SK-N-SH (cell line): ENCODE measurements around the gene OR6B1. TPM values are rescaled to one million over a fixed set of nuclear protein-coding genes. Genes with fewer than 3 reads are reported as not detected.

Experiments
- CTCF ChIA-PET: fragments of 300-600, 350-600 bp; formaldehyde crosslinking; extraction: SDS; loops from one replicate; lab custom pipeline; 2021; lab: Yijun Ruan, JAX
- POLR2A ChIA-PET: fragments of 350-600 bp; sonication (Branson Sonifier 250); formaldehyde crosslinking; extraction: SDS; loops from one replicate; lab custom pipeline; 2020; ENCODE audit warnings: antibody characterized with exemption, inconsistent platforms; lab: Yijun Ruan, JAX
- DNase-seq: peaks from one replicate; pipeline ENCODE4 v3.0.0; 2012
- H2AFZ ChIP-seq: fragments of 200-600 bp; sonication (generic); 2 replicates; pipeline ENCODE4 v1.8.1; 2016; ENCODE audit warnings: antibody characterized with exemption, mild to moderate bottlenecking, low read depth
- H3F3A ChIP-seq: fragments of 200-600 bp; sonication (generic); replicated peaks from 2 replicates; pipeline ENCODE3; 2016; ENCODE audit warnings: antibody characterized with exemption, mild to moderate bottlenecking; ENCODE audit not compliant: insufficient read depth
- H3K27ac ChIP-seq, 2 experiments: fragments of 200-500 bp in 1 of 2; fragments of 200-600 bp in 1 of 2; sonication (Bioruptor generic) in 1 of 2; sonication (generic), shearing (Covaris generic) in 1 of 2; 2 replicates each; pipeline versions ENCODE4 v1.5.1 to v1.6.1; 2014 to 2016; ENCODE audit warnings: low read depth in 2 of 2, inconsistent platforms in 1 of 2, low read length in 1 of 2, mild to moderate bottlenecking in 1 of 2, mixed read lengths in 1 of 2
- H3K27me3 ChIP-seq: fragments of 200-600 bp; sonication (generic), shearing (Covaris generic); 2 replicates; pipeline ENCODE4 v1.6.1; 2016; ENCODE audit warnings: mixed run types; ENCODE audit not compliant: insufficient read depth
- H3K36me3 ChIP-seq, 2 experiments: fragments of 200-500 bp in 1 of 2; fragments of 200-600 bp in 1 of 2; sonication (Bioruptor generic) in 1 of 2; sonication (generic) in 1 of 2; replicated peaks in 1 of 2; 2 replicates each; pipeline versions ENCODE3 to v1.5.1; 2014 to 2016; ENCODE audit warnings: low read length in 1 of 2, mild to moderate bottlenecking in 1 of 2; ENCODE audit not compliant: insufficient read depth in 2 of 2, control insufficient read depth in 1 of 2
- H3K4me1 ChIP-seq, 2 experiments: fragments of 200-500 bp in 1 of 2; fragments of 200-600 bp in 1 of 2; sonication (Bioruptor generic) in 1 of 2; sonication (generic), shearing (Covaris generic) in 1 of 2; 2 replicates each; pipeline versions ENCODE4 v1.5.1 to v1.6.1; 2014 to 2016; ENCODE audit warnings: low read depth in 1 of 2, low read length in 1 of 2, mixed run types in 1 of 2; ENCODE audit not compliant: insufficient read depth in 2 of 2, control insufficient read depth in 1 of 2
- H3K4me2 ChIP-seq: fragments of 200-600 bp; sonication (generic), shearing (Covaris generic); 2 replicates; pipeline ENCODE4 v1.6.1; 2017; ENCODE audit warnings: mixed run types
- H3K4me3 ChIP-seq, 2 experiments: fragments of 200-500 bp in 1 of 2; fragments of 200-600 bp in 1 of 2; sonication (Bioruptor generic) in 1 of 2; sonication (generic), shearing (Covaris generic) in 1 of 2; 2 replicates each; pipeline versions ENCODE4 v1.5.1 to v1.8.1; 2014 to 2016; ENCODE audit warnings: low read depth in 2 of 2, inconsistent platforms in 1 of 2, low read length in 1 of 2, mild to moderate bottlenecking in 1 of 2, mixed read lengths in 1 of 2, moderate library complexity in 1 of 2
- H3K79me2 ChIP-seq: fragments of 200-600 bp; sonication (generic); 2 replicates; pipeline ENCODE4 v1.8.1; 2017; ENCODE audit warnings: mild to moderate bottlenecking; ENCODE audit not compliant: insufficient read depth
- H3K9ac ChIP-seq: fragments of 200-600 bp; sonication (generic); 2 replicates; pipeline ENCODE4 v1.6.1; 2017; ENCODE audit warnings: mixed run types
- H3K9me2 ChIP-seq: fragments of 200-600 bp; sonication (generic); 2 replicates; pipeline ENCODE4 v1.6.1; 2017; ENCODE audit warnings: mixed run types
- H3K9me3 ChIP-seq: fragments of 200-600 bp; sonication (generic); 2 replicates; pipeline ENCODE4 v1.6.1; 2017; ENCODE audit warnings: mixed run types, mild to moderate bottlenecking, moderate library complexity
- H4K20me1 ChIP-seq: fragments of 200-600 bp; sonication (generic); 2 replicates; pipeline ENCODE4 v1.6.1; 2017; ENCODE audit warnings: mild to moderate bottlenecking, mixed run types; ENCODE audit not compliant: insufficient read depth
- CHD2 ChIP-seq: fragments of 150-350 bp; IDR thresholded peaks from 2 replicates; pipeline ENCODE4 v1.6.1; 2018; ENCODE audit warnings: low read length; ENCODE audit not compliant: partially characterized antibody
- CTCF ChIP-seq: fragments of 200-600 bp; sonication (generic); IDR thresholded peaks from 2 replicates; pipeline ENCODE4 v1.6.1; 2017; ENCODE audit warnings: antibody characterized with exemption, mild to moderate bottlenecking, moderate library complexity
- EP300 ChIP-seq, 2 experiments: IDR thresholded peaks; 2 replicates each; pipeline versions ENCODE4 v1.4.0 to v1.6.1; 2012; ENCODE audit warnings: borderline replicate concordance in 1 of 2, low read depth in 1 of 2, low read length in 1 of 2
- EZH2phosphoT487 ChIP-seq: fragments of 200-600 bp; sonication (generic); IDR thresholded peaks from 2 replicates; pipeline ENCODE4 v1.6.1; 2017; ENCODE audit warnings: low read depth, mixed run types, mild to moderate bottlenecking, antibody characterized with exemption, moderate library complexity, borderline replicate concordance
- FOSL2 ChIP-seq: IDR thresholded peaks from 2 replicates; pipeline ENCODE4 v1.4.0; 2012; ENCODE audit warnings: low read depth, mild to moderate bottlenecking, moderate library complexity, borderline replicate concordance
- FOXJ3 ChIP-seq: sonication (generic); formaldehyde crosslinking; IDR thresholded peaks from 2 replicates; pipeline ENCODE4 v1.5.1; 2020; ENCODE audit warnings: mild to moderate bottlenecking, missing genetic modification reagents
- IRF3 ChIP-seq: fragments of 150-350 bp; IDR thresholded peaks from 2 replicates; pipeline ENCODE4 v1.6.1; 2016; ENCODE audit warnings: mild to moderate bottlenecking, low read depth, low read length
- JUND ChIP-seq: IDR thresholded peaks from 2 replicates; pipeline ENCODE4 v1.4.0; 2012
- MXI1 ChIP-seq: IDR thresholded peaks from 2 replicates; pipeline ENCODE4 v1.6.1; 2012; ENCODE audit warnings: mild to moderate bottlenecking, low read depth, low read length, improper control_type of control experiment
- NFIC ChIP-seq: IDR thresholded peaks from 2 replicates; pipeline ENCODE4 v1.4.0; 2012; ENCODE audit warnings: borderline replicate concordance
- NRF1 ChIP-seq: IDR thresholded peaks from 2 replicates; pipeline ENCODE4 v1.6.1; 2012; ENCODE audit warnings: low read depth, mild to moderate bottlenecking, low read length
- PBX3 ChIP-seq: IDR thresholded peaks from 2 replicates; pipeline ENCODE4; 2012
- POLR2AphosphoS5 ChIP-seq: IDR thresholded peaks from 2 replicates; pipeline ENCODE4 v1.6.1; 2012; ENCODE audit warnings: low read depth, low read length
- RFX5 ChIP-seq: IDR thresholded peaks from 2 replicates; pipeline ENCODE4 v1.6.1; 2012; ENCODE audit warnings: mild to moderate bottlenecking, improper control_type of control experiment, low read length
- RXRA ChIP-seq: IDR thresholded peaks from 2 replicates; pipeline ENCODE4 v1.4.0; 2012; ENCODE audit warnings: low read depth, mild to moderate bottlenecking, borderline replicate concordance
- SIN3A ChIP-seq: IDR thresholded peaks from 2 replicates; pipeline ENCODE4 v1.6.1; 2012; ENCODE audit warnings: low read depth, mild to moderate bottlenecking, low read length, moderate library complexity, borderline replicate concordance
- SMC3 ChIP-seq: IDR thresholded peaks from 2 replicates; pipeline ENCODE4 v1.6.1; 2012; ENCODE audit warnings: low read depth, low read length, improper control_type of control experiment
- TCF12 ChIP-seq: IDR thresholded peaks from 2 replicates; pipeline ENCODE4 v1.4.0; 2012
- TEAD4 ChIP-seq: IDR thresholded peaks from 2 replicates; pipeline ENCODE4 v1.4.0; 2012; ENCODE audit warnings: mild to moderate bottlenecking, borderline replicate concordance; ENCODE audit not compliant: insufficient read depth
- USF1 ChIP-seq: IDR thresholded peaks from 2 replicates; pipeline ENCODE4 v1.4.0; 2012; ENCODE audit warnings: low read depth, borderline replicate concordance
- YY1 ChIP-seq: IDR thresholded peaks from 2 replicates; pipeline ENCODE4 v1.4.0; 2012; ENCODE audit warnings: low read depth, mild to moderate bottlenecking
- WGBS: methylation state at CpG from one replicate; pipeline ENCODE4 v1.1.6; 2017; ENCODE audit warnings: low lambda C conversion rate; 5-methylcytosine and 5-hydroxymethylcytosine counted together
- polyA plus RNA-seq, 3 experiments: library from polyadenylated mRNA; depleted of rRNA; stranded (reverse); fragments of >200 nt; gene quantifications; 2 replicates each; pipeline ENCODE4 v1.2.3, GENCODE V29; 2012

OR6B1 gene
- polyA plus RNA-seq, 1 of the 3 experiments (the other 2 are of a cell fraction): not detected

- TF ChIP-seq RFX5: no peak
- no peak for TF ChIP-seq SMC3
- TF ChIP-seq TCF12: no peak
- no peak for TF ChIP-seq IRF3
- TF ChIP-seq USF1: no peak
These were observed 20.2 kb downstream of the OR6B1 start (continued) for GRCh38 chr7:144020340-144020739.

GRCh38 chr7:144022169-144022568 is 22.0 kb downstream of the OR6B1 start:
- H3K27me3 ChIP-seq: no peaks in the 10 kb centered on the region; the same call in 1 of the 2 replicates
- H3K4me2 ChIP-seq: no peak overlapping the region
- H3K9me2 ChIP-seq: no peaks in the 10 kb centered on the region
- TF ChIP-seq USF1: no peak
- no peak for TF ChIP-seq NFIC
- TF ChIP-seq RXRA: no peak
- TF ChIP-seq SMC3: no peak
- TF ChIP-seq FOXJ3: no peak
- TF ChIP-seq EZH2phosphoT487: no peak
- no peak for TF ChIP-seq SIN3A
- no peak overlapping the region for H3K9ac ChIP-seq
- H3K27ac ChIP-seq: no peak overlapping the region
- H3K36me3 ChIP-seq: no peaks in the 10 kb centered on the region
- no peaks in the 10 kb centered on the region for H3K79me2 ChIP-seq
- ChIA-PET POLR2A (no interaction called here), CTCF (interaction anchor here (1.3 to 1.5 kb wide), 2 partner anchors 11 to 285 kb away, joined by 3 to 6 read pairs; no protein-coding TSS in a partner anchor)
- no peak overlapping the region for H3K4me3 ChIP-seq
- no peaks in the 10 kb centered on the region for H4K20me1 ChIP-seq
- no peak overlapping the region for H2AFZ ChIP-seq
- H3K4me1 ChIP-seq: 0 out of 4 replicates have a peak, but pooled peaks cover 0 to 6% of the 10 kb centered on the region in 2 experiments
- no peaks in the 10 kb centered on the region for H3K9me3 ChIP-seq
- no peak for DNase-seq
- H3F3A ChIP-seq: peaks cover 6% of the 10 kb centered on the region

GRCh38 chr7:144023171-144023827 is 23.2 kb downstream of the OR6B1 start:
- H3K27me3 ChIP-seq: no peaks in the 10 kb centered on the region; the same call in 1 of the 2 replicates
- no peak overlapping the region for H3K27ac ChIP-seq
- no peaks in the 10 kb centered on the region for H3K36me3 ChIP-seq
- H3F3A ChIP-seq: peaks cover 6% of the 10 kb centered on the region
- POLR2A ChIA-PET: no interaction called here
- H2AFZ ChIP-seq: no peak overlapping the region
- no peak overlapping the region for H3K9ac ChIP-seq
- WGBS: 49% methylated on average over 4 of the region's 4 CpGs
- no peaks in the 10 kb centered on the region for H3K9me3 ChIP-seq
- H4K20me1 ChIP-seq: no peaks in the 10 kb centered on the region
- H3K4me3 ChIP-seq: no peak overlapping the region
- DNase-seq: no peak
- H3K4me2 ChIP-seq: no peak overlapping the region
- peaks cover 0 to 6% of the 10 kb centered on the region in 2 experiments; a peak in 1 of 4 replicates for H3K4me1 ChIP-seq
- no peaks in the 10 kb centered on the region for H3K9me2 ChIP-seq
- no peaks in the 10 kb centered on the region for H3K79me2 ChIP-seq
- CTCF ChIA-PET: interaction anchor here (0.8 to 1.5 kb wide), 2 partner anchors 10 to 291 kb away, joined by 4 to 6 read pairs; no protein-coding TSS in a partner anchor
- TF ChIP-seq TEAD4 (no peak), JUND (no peak), EZH2phosphoT487 (no peak), CTCF (no peak), NRF1 (no peak), PBX3 (no peak), FOSL2 (no peak), CHD2 (no peak), YY1 (no peak), POLR2AphosphoS5 (no peak), EP300 (IDR thresholded peaks at IDR 0.05; ENCODE audit: borderline replicate concordance in 1 of 2, low read depth in 1 of 2, low read length in 1 of 2) (no peak), MXI1 (no peak), SIN3A (no peak)
